ENCODE data around the gene GJD4.

- TF ChIP-seq CTCF (conservative IDR thresholded peaks at IDR 0.05; ENCODE audit: low read depth, low read length) = no peak
- TF ChIP-seq EZH2 (IDR thresholded peaks at IDR 0.05; ENCODE audit: low read length, unreplicated experiment) = no peak
Observed at GRCh38 chr10:35559416-35559815, 45.7 kb upstream of the GJD4 start.
